Activated naive CD8-positive, alpha-beta T cell treated with anti-CD3 and anti-CD28 coated beads, Interleukin-2, amount 50 U/mL, for 24 hours (primary cell): Measurements from ENCODE around the gene DPEP3.

Experiments used
- ATAC-seq: fragments of 150-1000 bp; cut with Tn5 transposase; one replicate; pipeline ENCODE4 v1.10.0; 2021
- DNase-seq: peaks from one replicate; pipeline ENCODE4 v3.0.0; 2021
- H3K27ac Mint-ChIP-seq: one replicate; pipeline ENCODE4 v1.8.0; 2021; ENCODE audit warnings: mild to moderate bottlenecking, mixed read lengths
- H3K27me3 Mint-ChIP-seq: one replicate; pipeline ENCODE4 v1.8.0; 2021; ENCODE audit warnings: mixed read lengths
- H3K36me3 Mint-ChIP-seq: one replicate; pipeline ENCODE4 v1.8.0; 2021; ENCODE audit warnings: low read depth, mixed read lengths
- H3K4me1 Mint-ChIP-seq: one replicate; pipeline ENCODE4 v1.8.0; 2021; ENCODE audit warnings: mixed read lengths
- H3K4me3 Mint-ChIP-seq: one replicate; pipeline ENCODE4 v1.8.0; 2021; ENCODE audit warnings: mild to moderate bottlenecking, moderate library complexity, mixed read lengths
- H3K9me3 Mint-ChIP-seq: one replicate; pipeline ENCODE4 v1.8.0; 2021; ENCODE audit warnings: mixed read lengths

Gene DPEP3

DNA sequence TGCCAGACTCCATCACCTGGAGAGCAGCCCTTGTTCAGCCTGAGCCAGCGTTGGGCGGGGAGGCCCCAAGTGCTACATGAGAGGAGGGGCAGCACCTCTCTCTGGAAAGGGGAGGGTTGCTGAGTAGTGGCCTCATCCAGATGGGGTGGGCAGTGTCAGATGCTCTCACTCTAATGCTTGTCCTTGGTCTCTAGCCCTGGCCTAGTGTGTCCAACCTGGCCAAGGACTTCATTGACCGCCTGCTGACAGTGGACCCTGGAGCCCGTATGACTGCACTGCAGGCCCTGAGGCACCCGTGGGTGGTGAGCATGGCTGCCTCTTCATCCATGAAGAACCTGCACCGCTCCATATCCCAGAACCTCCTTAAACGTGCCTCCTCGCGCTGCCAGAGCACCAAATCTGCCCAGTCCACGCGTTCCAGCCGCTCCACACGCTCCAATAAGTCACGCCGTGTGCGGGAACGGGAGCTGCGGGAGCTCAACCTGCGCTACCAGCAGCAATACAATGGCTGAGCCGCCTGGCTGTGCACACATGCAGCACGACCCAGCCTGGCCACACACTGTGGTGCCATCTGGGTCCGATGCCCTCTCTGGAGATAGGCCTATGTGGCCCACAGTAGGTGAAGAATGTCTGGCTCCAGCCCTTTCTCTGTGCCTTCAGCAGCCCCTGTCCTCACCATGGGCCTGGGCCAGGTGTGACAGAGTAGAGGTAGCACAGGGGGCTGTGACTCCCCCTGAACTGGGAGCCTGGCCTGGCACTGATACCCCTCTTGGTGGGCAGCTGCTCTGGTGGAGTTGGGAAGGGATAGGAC is 53.0 kb downstream of the DPEP3 start:
- H3K27me3 Mint-ChIP-seq, result no peaks in the 10 kb centered on the region
- H3K4me3 Mint-ChIP-seq, result no peak overlapping the region
- peaks cover 3% of the 10 kb centered on the region for H3K36me3 Mint-ChIP-seq
- no peak for DNase-seq
- peaks cover 6% of the 10 kb centered on the region for H3K4me1 Mint-ChIP-seq
- ATAC-seq, result no peak
- H3K9me3 Mint-ChIP-seq, result no peaks in the 10 kb centered on the region
- no peak overlapping the region for H3K27ac Mint-ChIP-seq

DNA sequence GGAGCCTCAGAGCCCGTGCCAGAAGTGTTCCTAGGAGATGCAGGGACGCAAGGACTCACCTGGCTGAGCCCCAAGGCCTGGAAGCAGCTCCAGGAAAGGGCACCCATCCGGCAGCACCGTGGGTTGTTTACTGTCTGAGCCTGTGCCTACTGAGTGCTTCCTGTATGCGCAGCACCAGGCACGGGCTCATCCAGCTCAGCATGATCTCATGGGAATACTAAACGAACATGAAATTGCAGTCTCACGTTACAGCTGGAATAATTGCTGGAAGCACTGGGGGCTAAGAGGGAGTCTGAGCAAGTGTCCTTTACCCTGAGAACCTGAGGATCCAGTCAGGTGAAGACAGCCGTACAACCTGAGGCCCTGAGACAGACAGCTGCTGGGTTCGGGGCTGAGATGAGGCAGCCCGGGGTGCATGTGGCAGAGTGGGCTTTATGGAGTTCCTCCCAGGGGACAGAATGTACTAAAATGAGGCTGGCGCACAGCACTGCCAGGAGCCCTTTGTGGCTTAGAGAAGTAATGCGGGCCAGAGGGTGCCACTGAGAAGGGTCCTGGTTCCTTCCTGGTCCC is 54.0 kb downstream of the DPEP3 start:
- no peaks in the 10 kb centered on the region for H3K9me3 Mint-ChIP-seq
- DNase-seq, result no peak
- no peak for ATAC-seq
- H3K4me1 Mint-ChIP-seq, result peaks cover 17% of the 10 kb centered on the region
- no peak overlapping the region for H3K4me3 Mint-ChIP-seq
- H3K27me3 Mint-ChIP-seq, result no peaks in the 10 kb centered on the region
- H3K27ac Mint-ChIP-seq, result no peak overlapping the region
- peaks cover 2% of the 10 kb centered on the region for H3K36me3 Mint-ChIP-seq
